K562 (cell line): ENCODE measurements around the gene ARHGEF12. TPM values are rescaled to one million over a fixed set of nuclear protein-coding genes. Genes with fewer than 3 reads are reported as not detected.

ENCODE experiments used
- BRF1 ChIP-seq: IDR thresholded peaks from 3 replicates; pipeline ENCODE4 v1.6.1; 2011; ENCODE audit warnings: borderline replicate concordance, mild to moderate bottlenecking; ENCODE audit not compliant: insufficient read length; ENCODE audit errors: extremely low read depth
- CUX1 ChIP-seq: fragments of 200-800 bp; sonication (Bioruptor generic); IDR thresholded peaks from 2 replicates; pipeline ENCODE4 v1.6.1; 2016; ENCODE audit warnings: missing genetic modification characterization, missing compliant biosample characterization
- ID3 ChIP-seq, 2 experiments: fragments of 250-450 bp in 1 of 2; fragments of 450-650 bp in 1 of 2; sonication (Bioruptor Pico) in 1 of 2; IDR thresholded peaks; 2 replicates each; pipeline versions ENCODE4 v1.6.1 to v1.8.0; 2016 to 2021; ENCODE audit warnings: mild to moderate bottlenecking in 2 of 2, moderate library complexity in 2 of 2, missing compliant biosample characterization in 1 of 2, missing genetic modification characterization in 1 of 2
- ZNF197 ChIP-seq: fragments of 200-800 bp; sonication (Bioruptor generic); IDR thresholded peaks from 2 replicates; pipeline ENCODE4 v1.6.1; 2016; ENCODE audit warnings: low read depth, missing genetic modification characterization, missing compliant biosample characterization
- polyA plus RNA-seq, 8 experiments: library from polyadenylated mRNA; depleted of rRNA in 4 of 8; stranded (reverse) in 5 of 8; unstranded in 3 of 8; fragments of >200 nt; fragmentation: Nextera tagmentation in 2 of 8; fragmentation: Illumina TruSeq in 1 of 8; extraction: Ambion mirVana in 2 of 8; extraction: Trizol in 1 of 8; gene quantifications; 2 replicates each; pipeline versions ENCODE4 v1.2.1 to v1.2.3, GENCODE V29; 2011 to 2014; ENCODE audit warnings: inconsistent platforms in 1 of 8, missing spikeins in 1 of 8
- total RNA-seq, 7 experiments: library from RNA; depleted of rRNA in 6 of 7; stranded (reverse); fragments of >200 nt in 6 of 7; fragmentation: Illumina TruSeq in 2 of 7; extraction: Trizol in 2 of 7; gene quantifications; 2 replicates each; pipeline versions ENCODE4 v1.2.1 to v1.2.3, GENCODE V29; 2011 to 2021; ENCODE audit warnings: low replicate concordance in 1 of 7

Gene ARHGEF12
- total and polyA plus RNA-seq, 9 of the 15 experiments (the other 6 are each of a cell fraction or from before 2014, with no cell fraction given) = 3.5 to 51.7 (median 29.5) TPM

- no peak for TF ChIP-seq CUX1 (CRISPR knock-in tag)
- no peak for TF ChIP-seq BRF1
- no peak for TF ChIP-seq ID3 (CRISPR knock-in tag; IDR thresholded peaks at IDR 0.05)
- TF ChIP-seq ID3 (tag; IDR thresholded peaks at IDR 0.05) = no peak
- TF ChIP-seq ZNF197 (CRISPR knock-in tag) = no peak
Measured at GRCh38 chr11:120473503-120473902, 137.3 kb downstream of the ARHGEF12 start (continued).
